Activated CD8-positive, alpha-beta memory T cell treated with anti-CD3 and anti-CD28 coated beads, Interleukin-2, amount 10 ng/mL, durations not matched to agents 7 days and 5 days (primary cell): ENCODE results near the gene PLEKHM2. TPM values are rescaled to one million over a fixed set of nuclear protein-coding genes. Genes with fewer than 3 reads are reported as not detected.

Experiments used
- ATAC-seq: fragments of 150-1000 bp; cut with Tn5 transposase; one replicate; pipeline ENCODE4 v1.10.0; 2021; ENCODE audit warnings: moderate library complexity
- CTCF ChIA-PET: fragments of 350-600 bp; sonication (Branson Sonifier 250); formaldehyde crosslinking; loops from one replicate; lab custom pipeline; 2021; ENCODE audit warnings: antibody characterized with exemption; lab: Charles Lee
- DNase-seq: peaks from one replicate; pipeline ENCODE4 v3.0.0-alpha.2; 2020
- H3K27ac Mint-ChIP-seq: one replicate; pipeline ENCODE4 v1.8.0; 2021; ENCODE audit warnings: mild to moderate bottlenecking, mixed read lengths
- H3K27me3 Mint-ChIP-seq: one replicate; pipeline ENCODE4 v1.8.0; 2021; ENCODE audit warnings: mixed read lengths
- H3K36me3 Mint-ChIP-seq: one replicate; pipeline ENCODE4 v1.8.0; 2021; ENCODE audit warnings: mild to moderate bottlenecking, mixed read lengths
- H3K4me1 Mint-ChIP-seq: one replicate; pipeline ENCODE4 v1.8.0; 2021; ENCODE audit warnings: mixed read lengths
- H3K4me3 Mint-ChIP-seq: one replicate; pipeline ENCODE4 v1.8.0; 2021; ENCODE audit warnings: mild to moderate bottlenecking, moderate library complexity, mixed read lengths
- H3K9me3 Mint-ChIP-seq: one replicate; pipeline ENCODE4 v1.8.0; 2022; ENCODE audit warnings: low read depth, mixed read lengths
- total RNA-seq, 2 experiments: library from RNA; stranded (reverse); gene quantifications; one replicate each; pipeline ENCODE4 v1.2.3, GENCODE V29; 2021

PLEKHM2 gene
- total RNA-seq, 2 experiments from 2014 or later, result 55.7 to 63.2 TPM

DNA sequence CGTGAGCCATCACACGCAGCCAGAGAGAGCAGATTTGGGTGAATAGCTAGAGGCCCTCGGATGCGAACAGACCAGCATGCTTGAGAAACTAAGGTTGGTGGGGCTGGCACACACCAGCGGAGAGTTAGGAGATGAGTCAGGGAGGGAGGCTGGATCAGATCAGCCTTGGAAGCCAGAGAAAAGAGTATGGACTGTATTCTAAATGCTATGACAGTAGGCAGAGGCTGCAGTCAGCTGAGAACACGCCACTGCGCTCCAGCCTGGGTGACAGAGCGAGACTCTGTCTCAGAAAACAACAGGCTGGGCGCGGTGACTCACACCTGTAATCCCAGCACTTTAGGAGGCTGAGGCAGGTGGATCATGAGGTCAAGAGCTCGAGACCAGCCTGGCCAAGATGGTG lies 4.0 kb upstream of the PLEKHM2 start:
- no peaks in the 10 kb centered on the region for H3K36me3 Mint-ChIP-seq
- H3K27ac Mint-ChIP-seq, result no peak overlapping the region
- DNase-seq, result no peak
- CTCF ChIA-PET, result interaction anchor here (1.6 kb wide), 1 partner anchor 402 kb away, joined by 3 read pairs; no protein-coding TSS in a partner anchor
- no peaks in the 10 kb centered on the region for H3K27me3 Mint-ChIP-seq
- H3K9me3 Mint-ChIP-seq, result no peaks in the 10 kb centered on the region
- H3K4me3 Mint-ChIP-seq, result no peak overlapping the region
- peaks cover 14% of the 10 kb centered on the region for H3K4me1 Mint-ChIP-seq
- ATAC-seq, result no peak

DNA sequence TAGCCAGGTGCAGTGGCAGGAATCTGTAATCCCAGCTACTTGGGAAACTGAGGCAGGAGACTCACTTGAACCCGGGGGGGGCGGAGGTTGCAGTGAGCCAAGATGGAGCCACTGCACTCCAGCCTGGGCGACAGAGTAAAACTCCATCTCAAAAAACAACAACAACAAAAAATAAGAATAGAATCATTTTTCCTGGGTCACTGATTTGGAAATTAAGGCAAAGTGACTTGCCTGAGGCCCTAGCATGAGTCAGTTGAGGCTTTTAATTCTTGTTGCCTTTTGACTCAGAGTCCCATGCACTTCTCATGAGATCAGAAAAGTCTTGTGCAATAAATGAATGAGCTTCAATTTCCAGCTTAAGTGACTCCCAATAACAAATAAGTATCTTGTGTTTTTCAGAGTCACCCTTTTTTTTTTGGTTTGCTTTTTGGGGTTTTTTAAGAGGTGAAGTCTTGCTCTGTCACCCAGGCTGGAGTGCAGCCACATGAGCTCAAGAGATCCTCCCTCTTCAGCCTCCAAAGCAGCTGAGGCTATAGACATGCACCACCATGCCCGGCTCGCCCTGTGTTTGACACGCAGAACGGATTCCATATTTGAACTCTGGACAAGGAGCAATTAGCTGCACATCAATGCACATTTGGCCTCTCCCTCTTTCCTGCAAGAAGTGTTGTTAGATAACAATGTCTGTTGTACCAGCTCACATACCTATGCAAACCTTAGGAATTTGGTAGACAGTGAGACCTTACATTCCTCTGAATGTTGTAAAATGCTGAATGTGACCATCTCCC lies 3.4 kb upstream of the PLEKHM2 start:
- Mint-ChIP-seq H3K9me3 (no peaks in the 10 kb centered on the region), H3K4me3 (no peak overlapping the region), H3K4me1 (peaks cover 20% of the 10 kb centered on the region), H3K27ac (no peak overlapping the region), H3K36me3 (no peaks in the 10 kb centered on the region), H3K27me3 (no peaks in the 10 kb centered on the region)
- DNase-seq (no peak), ATAC-seq (no peak)
- CTCF ChIA-PET, result interaction anchor here (1.6 kb wide), 1 partner anchor 402 kb away, joined by 3 read pairs; no protein-coding TSS in a partner anchor

DNA sequence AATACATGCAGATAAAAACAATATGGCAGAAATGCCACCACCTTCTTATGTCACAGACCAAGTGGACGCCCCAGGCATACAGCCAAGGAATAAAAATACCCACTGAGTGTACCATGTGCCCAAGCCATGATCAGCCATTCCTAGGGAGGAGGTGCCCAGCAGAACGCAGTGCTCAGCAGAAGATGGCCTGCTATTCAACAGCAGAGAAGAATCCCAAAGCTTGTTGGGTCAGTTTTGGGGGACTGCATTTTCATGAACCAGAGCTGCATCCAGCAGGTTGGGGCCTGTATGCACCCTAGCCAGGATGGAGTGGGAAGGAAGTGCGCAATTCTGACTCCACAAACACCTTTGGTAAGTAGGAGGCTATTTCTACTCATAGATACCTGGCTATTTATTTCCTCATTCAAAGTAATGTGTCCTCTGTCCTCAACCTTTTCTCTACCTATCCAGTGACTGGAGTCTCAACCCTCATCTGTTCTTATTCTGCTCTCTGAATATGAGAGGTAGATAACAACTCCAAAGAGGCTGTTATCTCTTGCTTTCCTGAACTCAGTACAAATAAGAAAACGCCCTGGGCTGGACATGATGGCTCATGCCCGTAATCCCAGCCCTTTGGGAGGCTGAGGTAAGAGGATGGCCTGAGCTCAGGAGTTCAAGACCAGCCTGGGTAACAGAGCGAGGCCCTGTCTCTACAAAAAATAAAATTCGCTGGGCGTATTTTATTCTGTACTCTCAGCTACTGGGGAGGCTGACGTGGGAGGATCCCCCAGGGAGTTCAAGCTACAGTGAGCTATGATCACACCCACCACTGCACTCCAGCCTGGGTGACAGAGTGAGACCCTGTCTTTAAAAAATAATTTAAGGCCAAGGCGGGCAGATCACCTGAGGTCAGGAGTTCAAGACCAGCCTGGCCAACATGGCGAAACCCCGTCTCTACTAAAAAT lies 2.5 kb upstream of the PLEKHM2 start:
- DNase-seq, result no peak
- H3K36me3 Mint-ChIP-seq, result no peaks in the 10 kb centered on the region
- CTCF ChIA-PET, result no interaction called here
- no peaks in the 10 kb centered on the region for H3K9me3 Mint-ChIP-seq
- H3K27ac Mint-ChIP-seq, result peak overlapping the region; percentile 11
- peaks cover 26% of the 10 kb centered on the region for H3K4me1 Mint-ChIP-seq
- no peak for ATAC-seq
- H3K4me3 Mint-ChIP-seq, result no peak overlapping the region
- H3K27me3 Mint-ChIP-seq, result no peaks in the 10 kb centered on the region

DNA sequence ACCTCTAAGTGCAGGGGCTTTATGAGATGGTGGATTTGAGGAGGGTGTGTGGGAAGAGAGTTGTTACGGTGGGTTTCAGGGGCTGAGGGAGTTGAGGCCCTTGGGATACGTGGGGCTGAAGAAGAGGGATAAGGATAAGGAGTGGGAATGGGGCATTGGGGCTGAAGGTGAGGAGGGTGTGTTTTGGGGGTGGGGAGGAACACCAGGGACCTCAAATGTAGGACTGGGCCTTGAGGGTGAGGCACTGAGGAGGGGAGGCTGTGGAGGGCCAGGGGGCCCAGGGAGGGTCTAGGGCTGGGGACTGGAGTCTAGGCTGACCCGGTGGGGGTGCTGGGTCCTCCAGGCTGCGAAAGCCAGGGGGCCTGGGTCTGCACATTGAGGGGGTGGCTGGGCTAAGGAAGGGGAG lies 1.2 kb upstream of the PLEKHM2 start:
- Mint-ChIP-seq H3K9me3 (no peaks in the 10 kb centered on the region), H3K27ac (peak overlapping the region; percentile 80), H3K36me3 (peaks cover 3% of the 10 kb centered on the region), H3K4me3 (peak overlapping the region; percentile 57), H3K27me3 (no peaks in the 10 kb centered on the region), H3K4me1 (peaks cover 39% of the 10 kb centered on the region)
- DNase-seq, result no peak
- CTCF ChIA-PET, result no interaction called here
- ATAC-seq, result no peak

DNA sequence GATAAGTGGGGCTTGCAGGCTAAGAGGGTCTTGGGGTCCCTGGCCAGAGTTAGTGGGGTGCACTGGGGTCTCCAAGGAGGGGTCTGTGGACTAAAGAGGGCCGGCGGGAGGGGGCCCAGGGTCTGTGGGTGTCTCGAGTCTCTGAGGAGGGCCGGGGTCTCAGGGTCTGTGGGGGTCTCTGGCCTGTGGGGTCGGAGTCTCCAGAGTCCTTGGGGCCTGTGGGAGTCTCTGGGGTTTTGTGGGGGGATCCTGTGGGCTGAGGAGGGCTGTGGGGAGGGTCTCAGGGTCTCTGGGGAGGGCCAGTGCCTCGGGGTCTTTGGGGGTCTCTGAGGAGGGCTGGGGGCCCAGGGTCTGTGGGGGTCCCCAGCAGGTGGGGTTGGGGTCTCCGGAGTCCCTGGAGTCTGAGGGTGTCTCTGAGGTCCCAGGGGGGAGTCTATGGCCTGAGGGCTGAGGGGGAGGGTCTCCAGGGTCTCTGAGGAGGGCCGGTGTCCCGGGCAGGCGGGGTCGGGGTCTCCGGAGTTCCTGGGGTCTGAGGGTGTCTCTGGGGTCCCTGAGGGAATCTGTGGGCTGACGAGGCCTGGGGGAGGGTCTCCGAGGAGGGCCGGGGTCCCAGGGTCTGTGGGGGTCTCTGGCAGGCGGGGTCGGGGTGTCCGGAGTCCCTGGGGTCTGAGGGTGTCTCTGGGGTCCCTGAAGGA lies 628 bp upstream of the PLEKHM2 start:
- Mint-ChIP-seq H3K36me3 (peaks cover 5% of the 10 kb centered on the region), H3K4me3 (peak overlapping the region; percentile 69), H3K9me3 (no peaks in the 10 kb centered on the region), H3K27me3 (no peaks in the 10 kb centered on the region), H3K4me1 (peaks cover 39% of the 10 kb centered on the region), H3K27ac (peak overlapping the region; percentile 75)
- ATAC-seq (no peak), DNase-seq (no peak)
- CTCF ChIA-PET, result no interaction called here

DNA sequence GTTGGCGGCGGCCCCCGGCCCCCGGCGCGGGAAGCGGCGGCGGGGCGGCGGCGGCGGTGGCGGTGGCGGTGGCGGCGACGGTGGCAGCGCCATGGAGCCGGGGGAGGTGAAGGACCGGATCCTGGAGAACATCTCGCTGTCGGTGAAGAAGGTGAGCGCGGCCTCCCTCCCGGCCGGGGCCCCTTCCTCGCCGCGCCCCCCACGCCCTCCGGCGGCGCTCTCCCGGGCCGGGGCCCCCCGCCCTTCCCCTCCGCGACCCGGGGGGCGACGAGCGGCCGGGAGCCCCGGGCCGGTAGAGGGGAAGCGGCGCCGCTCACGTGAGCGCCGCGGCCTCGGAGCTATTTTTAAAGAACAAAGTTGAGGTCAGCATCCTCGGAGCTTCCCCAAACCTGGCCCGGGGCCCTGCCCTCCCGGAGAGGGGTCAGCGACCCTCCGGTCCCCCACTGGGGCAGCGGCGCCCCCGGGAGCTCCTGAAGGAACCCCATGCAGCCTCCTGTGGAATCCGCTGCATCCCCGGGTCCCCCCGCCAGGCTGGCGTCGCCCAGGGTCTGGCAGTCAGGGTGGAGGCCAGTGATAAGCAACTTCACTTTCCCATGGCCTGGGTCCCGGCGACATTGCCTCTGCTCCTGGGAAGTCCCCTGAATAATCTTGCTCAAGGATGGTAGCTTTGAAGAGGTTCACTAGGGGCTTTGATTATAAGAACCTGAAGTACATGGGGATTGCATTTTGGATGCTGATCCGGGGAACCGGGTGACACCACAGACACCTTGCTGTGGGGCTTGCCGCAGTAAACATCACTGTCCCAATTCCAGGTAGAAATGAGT lies 560 bp downstream of the PLEKHM2 start:
- DNase-seq (peak; percentile 63), ATAC-seq (peak; percentile 54)
- no peaks in the 10 kb centered on the region for H3K9me3 Mint-ChIP-seq
- CTCF ChIA-PET, result interaction anchor here (0.6 to 1.5 kb wide), 3 partner anchors 12 to 106 kb away, joined by 3 to 4 read pairs (median 4); no protein-coding TSS in a partner anchor
- H3K36me3 Mint-ChIP-seq, result peaks cover 6% of the 10 kb centered on the region
- H3K27me3 Mint-ChIP-seq, result no peaks in the 10 kb centered on the region
- H3K4me3 Mint-ChIP-seq, result peak overlapping the region; percentile 79
- peaks cover 37% of the 10 kb centered on the region for H3K4me1 Mint-ChIP-seq
- peak overlapping the region; percentile 83 for H3K27ac Mint-ChIP-seq

DNA sequence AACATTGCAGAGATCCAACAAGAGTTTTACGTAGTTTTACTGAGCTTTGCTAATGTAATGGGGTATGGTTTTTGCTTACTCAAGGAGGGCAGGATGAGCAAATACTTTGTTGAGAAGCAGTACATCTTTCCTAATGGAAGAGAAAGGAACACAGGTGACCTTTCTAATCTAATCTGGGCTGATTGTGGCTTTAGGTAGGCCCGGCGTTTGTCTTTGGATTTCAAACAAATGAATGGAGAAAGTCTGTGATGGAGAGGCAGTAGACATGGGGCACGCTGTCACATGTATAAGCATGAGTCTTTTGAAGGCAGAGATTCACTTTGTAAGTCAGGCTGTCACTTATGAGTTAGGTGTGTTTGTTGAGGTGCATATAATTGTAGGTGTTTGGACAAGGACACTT lies 1.7 kb downstream of the PLEKHM2 start:
- Mint-ChIP-seq H3K27ac (peak overlapping the region; percentile 58), H3K4me1 (peaks cover 36% of the 10 kb centered on the region), H3K27me3 (no peaks in the 10 kb centered on the region), H3K4me3 (peak overlapping the region; percentile 79), H3K9me3 (no peaks in the 10 kb centered on the region), H3K36me3 (peaks cover 9% of the 10 kb centered on the region)
- DNase-seq (no peak), ATAC-seq (no peak)
- CTCF ChIA-PET, result interaction anchor here (0.7 to 1.5 kb wide), 3 partner anchors 11 to 57 kb away, joined by 3 to 4 read pairs (median 4); no protein-coding TSS in a partner anchor

DNA sequence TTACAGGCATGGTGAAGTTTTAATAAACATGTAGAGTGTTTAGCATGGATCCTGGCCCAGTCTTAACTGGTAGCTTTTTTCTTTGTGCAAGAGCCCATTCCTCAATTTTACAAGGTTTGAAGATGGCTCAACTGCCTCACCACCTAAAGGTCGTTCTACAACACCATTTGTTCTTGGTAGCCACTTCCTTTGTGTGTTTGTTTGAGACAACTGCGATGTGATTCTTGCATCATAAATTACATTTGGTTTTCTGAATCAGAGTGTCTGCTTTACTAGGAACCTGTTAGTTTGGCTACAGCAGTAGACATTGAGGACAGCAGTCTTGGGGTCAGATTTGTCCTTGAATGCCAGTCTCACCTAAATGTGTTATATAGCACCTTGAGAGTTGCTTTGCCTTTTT lies 3.3 kb downstream of the PLEKHM2 start:
- CTCF ChIA-PET, result no interaction called here
- peaks cover 33% of the 10 kb centered on the region for H3K4me1 Mint-ChIP-seq
- ATAC-seq (no peak), DNase-seq (no peak)
- no peaks in the 10 kb centered on the region for H3K9me3 Mint-ChIP-seq
- H3K4me3 Mint-ChIP-seq, result no peak overlapping the region
- H3K27ac Mint-ChIP-seq, result no peak overlapping the region
- H3K27me3 Mint-ChIP-seq, result no peaks in the 10 kb centered on the region
- H3K36me3 Mint-ChIP-seq, result peaks cover 9% of the 10 kb centered on the region

DNA sequence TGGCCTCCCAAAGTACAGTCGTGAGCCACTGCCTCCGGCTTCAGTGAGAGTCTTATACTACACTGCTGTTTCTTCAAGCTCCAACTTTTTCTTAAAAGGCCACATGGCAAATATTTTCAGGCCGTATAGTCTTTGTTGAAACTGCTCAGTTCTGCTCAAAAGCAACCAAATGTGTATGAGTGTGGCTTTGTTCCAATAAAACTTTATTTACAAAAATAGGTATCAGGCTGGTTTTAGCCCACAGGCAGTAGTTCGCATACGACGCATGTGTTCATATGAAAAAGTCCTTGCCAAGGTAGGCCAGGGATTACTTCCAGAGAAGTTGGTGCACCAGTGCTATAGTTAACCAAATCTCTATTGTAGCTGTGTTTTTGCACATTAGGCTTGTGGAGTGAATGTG lies 6.2 kb downstream of the PLEKHM2 start:
- Mint-ChIP-seq H3K27ac (no peak overlapping the region), H3K9me3 (no peaks in the 10 kb centered on the region), H3K4me1 (peaks cover 30% of the 10 kb centered on the region), H3K4me3 (no peak overlapping the region), H3K36me3 (peaks cover 13% of the 10 kb centered on the region), H3K27me3 (no peaks in the 10 kb centered on the region)
- ATAC-seq (no peak), DNase-seq (no peak)
- CTCF ChIA-PET, result no interaction called here

DNA sequence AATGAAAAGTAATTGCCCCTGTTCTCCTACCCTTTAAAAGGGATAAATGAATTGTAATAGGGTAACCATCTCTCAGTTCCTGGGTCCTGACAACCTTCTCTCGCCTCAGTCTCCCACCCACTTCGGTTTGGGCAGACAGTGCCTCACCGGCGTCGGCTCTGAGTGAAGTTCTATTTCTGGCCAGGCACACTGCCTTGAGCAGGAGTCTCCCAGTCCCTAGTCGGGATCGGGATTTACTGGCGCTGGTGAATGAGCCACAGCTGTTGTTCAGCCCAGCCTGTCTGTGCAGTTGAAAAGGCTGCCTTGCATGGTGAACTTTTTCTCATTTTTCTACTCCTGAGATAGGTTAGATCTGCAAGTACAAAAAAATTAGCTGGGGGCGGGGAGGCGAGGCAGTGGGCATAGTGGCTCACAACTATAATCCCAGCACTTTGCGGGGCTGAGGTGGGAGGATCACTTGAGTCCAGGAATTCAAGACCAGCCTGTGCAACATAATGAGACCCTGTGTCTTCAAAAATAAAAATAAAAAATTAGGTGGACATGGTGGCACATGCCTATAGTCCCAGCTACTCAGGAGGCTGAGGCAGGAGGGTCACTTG lies 7.4 kb downstream of the PLEKHM2 start:
- peaks cover 22% of the 10 kb centered on the region for H3K4me1 Mint-ChIP-seq
- no peak overlapping the region for H3K27ac Mint-ChIP-seq
- no peaks in the 10 kb centered on the region for H3K27me3 Mint-ChIP-seq
- DNase-seq (no peak), ATAC-seq (no peak)
- H3K9me3 Mint-ChIP-seq, result no peaks in the 10 kb centered on the region
- CTCF ChIA-PET, result no interaction called here
- peaks cover 14% of the 10 kb centered on the region for H3K36me3 Mint-ChIP-seq
- no peak overlapping the region for H3K4me3 Mint-ChIP-seq

DNA sequence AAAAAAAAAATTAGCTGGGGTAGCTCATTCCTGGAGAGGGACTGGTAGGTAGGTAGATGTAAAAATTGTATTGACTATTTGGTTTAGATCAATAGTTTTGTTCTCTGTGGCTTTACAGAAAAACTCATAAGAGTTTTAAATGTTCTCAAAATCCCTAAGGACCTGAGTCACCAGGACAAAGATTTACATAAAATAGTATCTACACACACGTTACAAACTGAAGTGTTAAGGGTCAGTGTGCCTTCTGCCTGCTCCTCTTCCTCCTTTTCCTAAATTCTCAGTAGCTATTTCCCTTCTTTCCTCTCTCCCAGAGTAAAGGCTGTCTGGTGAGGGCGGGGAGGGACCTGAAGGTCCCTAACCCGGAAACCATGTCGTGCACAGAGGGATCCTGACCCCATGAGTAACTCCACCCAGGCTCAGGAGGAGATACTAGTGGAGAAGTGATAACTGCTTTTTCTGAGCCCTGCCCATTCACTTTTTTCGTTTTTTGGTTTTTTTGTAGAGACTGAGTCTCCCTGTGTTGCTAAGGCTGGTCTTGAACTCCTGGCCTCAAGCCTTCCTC lies 8.1 kb downstream of the PLEKHM2 start:
- Mint-ChIP-seq H3K27me3 (no peaks in the 10 kb centered on the region), H3K4me3 (no peak overlapping the region), H3K4me1 (peaks cover 23% of the 10 kb centered on the region), H3K9me3 (no peaks in the 10 kb centered on the region), H3K36me3 (peaks cover 17% of the 10 kb centered on the region), H3K27ac (no peak overlapping the region)
- DNase-seq (no peak), ATAC-seq (no peak)
- CTCF ChIA-PET, result no interaction called here

DNA sequence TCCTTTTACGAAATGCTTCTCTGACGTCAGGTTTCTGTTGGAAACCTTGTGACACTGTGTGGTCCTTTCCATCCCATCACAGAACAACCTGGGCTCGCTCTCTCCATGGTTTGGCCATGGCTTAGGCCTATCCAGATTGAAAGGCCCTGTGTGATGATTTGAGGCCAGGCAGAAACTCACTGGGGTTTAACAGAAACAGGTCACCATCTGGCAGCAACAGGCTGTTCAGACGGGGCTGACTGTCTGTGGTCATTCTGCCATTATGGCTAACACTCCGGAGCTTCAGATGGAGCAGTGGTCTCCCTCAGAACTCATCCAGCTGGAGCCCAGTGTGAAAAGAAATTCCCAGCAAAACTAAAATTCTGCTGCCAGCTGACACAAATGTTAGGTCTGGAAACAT lies 9.3 kb downstream of the PLEKHM2 start:
- ATAC-seq (no peak), DNase-seq (no peak)
- Mint-ChIP-seq H3K36me3 (peaks cover 12% of the 10 kb centered on the region), H3K4me3 (no peak overlapping the region), H3K9me3 (no peaks in the 10 kb centered on the region), H3K27me3 (no peaks in the 10 kb centered on the region), H3K27ac (no peak overlapping the region), H3K4me1 (peaks cover 23% of the 10 kb centered on the region)
- CTCF ChIA-PET, result interaction anchor here (0.6 kb wide), 1 partner anchor 99 kb away, joined by 4 read pairs; no protein-coding TSS in a partner anchor
